Astrocyte (in vitro differentiated cells and primary cell): ENCODE measurements around the gene TRERF1. TPM values are rescaled to one million over a fixed set of nuclear protein-coding genes. Genes with fewer than 3 reads are reported as not detected.
A peak's percentile ranks its signal among the peaks of the same experiment; 100 is the strongest.

Experiments used
- DNase-seq: peaks from one replicate; pipeline ENCODE4 v3.0.0-alpha.2; 2010; ENCODE audit warnings: low read depth
- FAIRE-seq: peaks from 2 replicates; lab custom pipeline; 2011; peaks lifted over from hg19 to GRCh38; lab: Jason Lieb, UNC
- H2AFZ ChIP-seq: 2 replicates; pipeline ENCODE4 v1.6.0; 2012; ENCODE audit warnings: low read depth, low read length, inconsistent platforms
- H3K27ac ChIP-seq: 2 replicates; pipeline ENCODE4 v1.5.1; 2011; ENCODE audit warnings: low read depth, low read length, inconsistent platforms
- H3K27me3 ChIP-seq: 2 replicates; pipeline ENCODE4 v1.6.0; 2011; ENCODE audit warnings: low read length, inconsistent platforms; ENCODE audit not compliant: insufficient read depth
- H3K36me3 ChIP-seq: 2 replicates; pipeline ENCODE4 v1.5.1; 2011; ENCODE audit warnings: low read length, inconsistent platforms; ENCODE audit not compliant: insufficient read depth
- H3K4me1 ChIP-seq: 2 replicates; pipeline ENCODE4 v1.5.1; 2011; ENCODE audit warnings: low read length, inconsistent platforms; ENCODE audit not compliant: insufficient read depth
- H3K4me2 ChIP-seq: 2 replicates; pipeline ENCODE4 v1.6.0; 2012; ENCODE audit warnings: low read length, inconsistent platforms
- H3K4me3 ChIP-seq: 2 replicates; pipeline ENCODE4 v1.5.1; 2011; ENCODE audit warnings: low read depth, mild to moderate bottlenecking, low read length, inconsistent platforms; ENCODE audit not compliant: insufficient read depth
- H3K79me2 ChIP-seq: 2 replicates; pipeline ENCODE4 v1.6.0; 2012; ENCODE audit warnings: mild to moderate bottlenecking, low read length, inconsistent platforms; ENCODE audit not compliant: insufficient read depth
- H3K9ac ChIP-seq: 2 replicates; pipeline ENCODE4 v1.6.0; 2012; ENCODE audit warnings: mild to moderate bottlenecking, low read length, inconsistent platforms
- H3K9me3 ChIP-seq: 2 replicates; pipeline ENCODE4 v1.5.1; 2012; ENCODE audit warnings: low read depth, mild to moderate bottlenecking, low read length, inconsistent platforms; ENCODE audit not compliant: insufficient read depth
- H4K20me1 ChIP-seq: 2 replicates; pipeline ENCODE4 v1.6.0; 2012; ENCODE audit warnings: low read length, inconsistent platforms; ENCODE audit not compliant: insufficient read depth
- H3K27ac Mint-ChIP-seq: one replicate; pipeline ENCODE4 v1.8.0; 2021; ENCODE audit warnings: mild to moderate bottlenecking, mixed read lengths; ENCODE audit not compliant: unreplicated experiment
- H3K27me3 Mint-ChIP-seq: one replicate; pipeline ENCODE4 v1.8.0; 2021; ENCODE audit warnings: low read depth, mixed read lengths; ENCODE audit not compliant: unreplicated experiment
- H3K36me3 Mint-ChIP-seq: one replicate; pipeline ENCODE4 v1.8.0; 2021; ENCODE audit warnings: low read depth, mixed read lengths; ENCODE audit not compliant: unreplicated experiment
- H3K4me1 Mint-ChIP-seq: one replicate; pipeline ENCODE4 v1.8.0; 2021; ENCODE audit warnings: low read depth, mixed read lengths; ENCODE audit not compliant: unreplicated experiment
- H3K4me3 Mint-ChIP-seq: one replicate; pipeline ENCODE4 v1.8.0; 2021; ENCODE audit warnings: mild to moderate bottlenecking, moderate library complexity, mixed read lengths; ENCODE audit not compliant: unreplicated experiment
- H3K9me3 Mint-ChIP-seq: one replicate; pipeline ENCODE4 v1.8.0; 2021; ENCODE audit warnings: mild to moderate bottlenecking, mixed read lengths; ENCODE audit not compliant: unreplicated experiment
- CTCF ChIP-seq: IDR thresholded peaks from 2 replicates; pipeline ENCODE4 v1.5.1; 2011; ENCODE audit warnings: low read depth, mild to moderate bottlenecking, inconsistent platforms, low read length, moderate library complexity; ENCODE audit not compliant: insufficient read depth
- EZH2 ChIP-seq: IDR thresholded peaks from 2 replicates; pipeline ENCODE4 v1.6.1; 2012; ENCODE audit warnings: mild to moderate bottlenecking, low read length, inconsistent platforms; ENCODE audit not compliant: insufficient read depth
- total RNA-seq: library from RNA; stranded (reverse); gene quantifications from 2 replicates; pipeline ENCODE4 v1.2.1, GENCODE V29; 2021

The TRERF1 gene
- total RNA-seq, 1 donor from 2014 or later = 8.6 TPM

GRCh38 chr6:42243046-42243445 is 208.7 kb downstream of the TRERF1 start:
- Mint-ChIP-seq H3K4me1 (peaks cover 6% of the 10 kb centered on the region), H3K9me3 (no peaks in the 10 kb centered on the region), H3K4me3 (no peak overlapping the region), H3K27ac (no peak overlapping the region), H3K36me3 (peaks cover 10% of the 10 kb centered on the region), H3K27me3 (no peaks in the 10 kb centered on the region)
- TF ChIP-seq EZH2 (no peak), CTCF (no peak)
- Histone ChIP-seq H2AFZ (no peak overlapping the region), H3K9ac (no peak overlapping the region), H4K20me1 (no peaks in the 10 kb centered on the region), H3K9me3 (no peaks in the 10 kb centered on the region), H3K4me1 (peaks cover 8% of the 10 kb centered on the region), H3K4me3 (no peak overlapping the region), H3K27me3 (no peaks in the 10 kb centered on the region), H3K4me2 (no peak overlapping the region), H3K27ac (no peak overlapping the region), H3K79me2 (no peaks in the 10 kb centered on the region), H3K36me3 (peaks cover 12% of the 10 kb centered on the region)
- FAIRE-seq (no peak), DNase-seq (peak; percentile 37)

GRCh38 chr6:42241915-42242314 is 209.8 kb downstream of the TRERF1 start:
- Histone ChIP-seq H2AFZ (no peak overlapping the region), H3K4me2 (no peak overlapping the region), H3K9me3 (no peaks in the 10 kb centered on the region), H3K9ac (no peak overlapping the region), H3K27me3 (no peaks in the 10 kb centered on the region), H3K79me2 (no peaks in the 10 kb centered on the region), H3K27ac (no peak overlapping the region), H3K36me3 (peaks cover 12% of the 10 kb centered on the region), H3K4me1 (peaks cover 8% of the 10 kb centered on the region), H4K20me1 (no peaks in the 10 kb centered on the region), H3K4me3 (no peak overlapping the region)
- FAIRE-seq (no peak), DNase-seq (no peak)
- no peaks in the 10 kb centered on the region for H3K27me3 Mint-ChIP-seq
- H3K27ac Mint-ChIP-seq = no peak overlapping the region
- peaks cover 10% of the 10 kb centered on the region for H3K36me3 Mint-ChIP-seq
- no peak overlapping the region for H3K4me3 Mint-ChIP-seq
- TF ChIP-seq CTCF = no peak
- no peak for TF ChIP-seq EZH2
- peaks cover 6% of the 10 kb centered on the region for H3K4me1 Mint-ChIP-seq
- no peaks in the 10 kb centered on the region for H3K9me3 Mint-ChIP-seq

GRCh38 chr6:42239736-42240375 is 211.9 kb downstream of the TRERF1 start:
- H3K36me3 Mint-ChIP-seq = peaks cover 7% of the 10 kb centered on the region
- Histone ChIP-seq H3K4me1 (peaks cover 8% of the 10 kb centered on the region), H3K79me2 (no peaks in the 10 kb centered on the region), H4K20me1 (no peaks in the 10 kb centered on the region), H3K9me3 (no peaks in the 10 kb centered on the region), H3K9ac (no peak overlapping the region), H3K4me3 (no peak overlapping the region), H3K4me2 (peak overlapping the region; percentile 13), H3K36me3 (peaks cover 12% of the 10 kb centered on the region), H3K27me3 (no peaks in the 10 kb centered on the region), H3K27ac (peak overlapping the region; percentile 52), H2AFZ (no peak overlapping the region)
- FAIRE-seq (no peak), DNase-seq (peak; percentile 60)
- no peak overlapping the region for H3K27ac Mint-ChIP-seq
- no peaks in the 10 kb centered on the region for H3K9me3 Mint-ChIP-seq
- H3K4me3 Mint-ChIP-seq = no peak overlapping the region
- H3K4me1 Mint-ChIP-seq = peaks cover 6% of the 10 kb centered on the region
- H3K27me3 Mint-ChIP-seq = no peaks in the 10 kb centered on the region
- TF ChIP-seq CTCF (no peak), EZH2 (no peak)
